Hepatocyte (in vitro differentiated cells): ENCODE results near the gene KCNQ1.

Experiments
- EZH2 ChIP-seq: fragments of 200-600 bp; sonication (generic); IDR thresholded peaks from 2 replicates; pipeline ENCODE4 v1.6.1; 2016; ENCODE audit warnings: antibody characterized with exemption, mild to moderate bottlenecking, borderline replicate concordance
- EZH2phosphoT487 ChIP-seq: fragments of 200-600 bp; sonication (generic); IDR thresholded peaks from one replicate; pipeline ENCODE4 v1.6.1; 2018; ENCODE audit warnings: antibody characterized with exemption, mild to moderate bottlenecking, low read depth, moderate library complexity; ENCODE audit not compliant: unreplicated experiment, severe bottlenecking

GRCh38 chr11:2462543-2462985 lies 17.8 kb downstream of the KCNQ1 start:
- TF ChIP-seq EZH2phosphoT487 (no peak), EZH2 (no peak)
